ENCODE results near the gene TRMT1. TPM values are rescaled to one million over a fixed set of nuclear protein-coding genes. Genes with fewer than 3 reads are reported as not detected.

Gene TRMT1
- total RNA-seq, 1 experiment from 2014 or later: 63.2 TPM

- Mint-ChIP-seq H3K27me3 (ENCODE audit: insufficient read depth, unreplicated experiment) (no peaks in the 10 kb centered on the region), H3K4me1 (ENCODE audit: insufficient read depth, unreplicated experiment) (peaks cover 5% of the 10 kb centered on the region), H3K9me3 (ENCODE audit: unreplicated experiment) (no peaks in the 10 kb centered on the region), H3K4me3 (ENCODE audit: unreplicated experiment) (no peak overlapping the region), H3K27ac (ENCODE audit: low read depth, unreplicated experiment) (no peak overlapping the region), H3K36me3 (ENCODE audit: insufficient read depth, unreplicated experiment) (peaks cover 11% of the 10 kb centered on the region)
- intact Hi-C loops (cut with micrococcal nuclease): no loop called here
- no peak for DNase-seq (ENCODE audit: unreplicated experiment)
- BruUV-seq (replicated peaks): no TSS peak
- ChIA-PET POLR2A (interaction anchor here (1.0 kb wide), 1 partner anchor 115 kb away, joined by 3 read pairs; no protein-coding TSS in a partner anchor), CTCF (interaction anchor here (0.6 to 7.6 kb wide), 18 partner anchors 14 to 520 kb away, joined by 3 to 97 read pairs (median 6); partner anchors contain the start of gene DAND5)
- no peak for TF ChIP-seq CTCF (IDR thresholded peaks at IDR 0.05; ENCODE audit: unreplicated experiment)
These were observed 23.8 kb downstream of the TRMT1 start for GRCh38 chr19:13092606-13093235.

- H3K27ac Mint-ChIP-seq (ENCODE audit: low read depth, unreplicated experiment): no peak overlapping the region
- ChIA-PET CTCF (interaction anchor here (0.6 to 7.6 kb wide), 8 partner anchors 24 to 309 kb away, joined by 3 to 97 read pairs (median 6); no protein-coding TSS in a partner anchor), POLR2A (no interaction called here)
- no peak for TF ChIP-seq CTCF (IDR thresholded peaks at IDR 0.05; ENCODE audit: unreplicated experiment)
- H3K4me3 Mint-ChIP-seq (ENCODE audit: unreplicated experiment): no peak overlapping the region
- intact Hi-C loops (cut with micrococcal nuclease): no loop called here
- peaks cover 11% of the 10 kb centered on the region for H3K36me3 Mint-ChIP-seq (ENCODE audit: insufficient read depth, unreplicated experiment)
- DNase-seq (ENCODE audit: unreplicated experiment): no peak
- no TSS peak for BruUV-seq (replicated peaks)
- no peaks in the 10 kb centered on the region for H3K27me3 Mint-ChIP-seq (ENCODE audit: insufficient read depth, unreplicated experiment)
- peaks cover 5% of the 10 kb centered on the region for H3K4me1 Mint-ChIP-seq (ENCODE audit: insufficient read depth, unreplicated experiment)
- H3K9me3 Mint-ChIP-seq (ENCODE audit: unreplicated experiment): no peaks in the 10 kb centered on the region
These were observed 24.4 kb downstream of the TRMT1 start for GRCh38 chr19:13092158-13092543.

- Mint-ChIP-seq H3K9me3 (ENCODE audit: unreplicated experiment) (no peaks in the 10 kb centered on the region), H3K36me3 (ENCODE audit: insufficient read depth, unreplicated experiment) (peaks cover 11% of the 10 kb centered on the region), H3K4me1 (ENCODE audit: insufficient read depth, unreplicated experiment) (peaks cover 5% of the 10 kb centered on the region), H3K27ac (ENCODE audit: low read depth, unreplicated experiment) (no peak overlapping the region), H3K4me3 (ENCODE audit: unreplicated experiment) (no peak overlapping the region), H3K27me3 (ENCODE audit: insufficient read depth, unreplicated experiment) (no peaks in the 10 kb centered on the region)
- no peak for TF ChIP-seq CTCF (IDR thresholded peaks at IDR 0.05; ENCODE audit: unreplicated experiment)
- DNase-seq (ENCODE audit: unreplicated experiment): no peak
- intact Hi-C loops (cut with micrococcal nuclease): no loop called here
- ChIA-PET CTCF (interaction anchor here (0.6 to 7.6 kb wide), 9 partner anchors 24 to 310 kb away, joined by 3 to 97 read pairs (median 6); partner anchors contain the start of gene RAD23A), POLR2A (interaction anchor here (0.7 to 1.1 kb wide), 2 partner anchors 26 to 61 kb away, joined by 3 read pairs; no protein-coding TSS in a partner anchor)
- no TSS peak for BruUV-seq (replicated peaks)
These were observed 25.0 kb downstream of the TRMT1 start for GRCh38 chr19:13091400-13092157.

Measured in MCF 10A (cell line).